CD4-positive, alpha-beta memory T cell (primary cell): ENCODE results near the gene FXYD5. TPM values are rescaled to one million over a fixed set of nuclear protein-coding genes. Genes with fewer than 3 reads are reported as not detected.
A peak's percentile ranks its signal among the peaks of the same experiment; 100 is the strongest.

Source experiments
- CTCF ChIA-PET: fragments of 350-600 bp; sonication (Branson Sonifier 250); formaldehyde crosslinking; loops from one replicate; lab custom pipeline; 2021; ENCODE audit warnings: inconsistent platforms; ENCODE audit not compliant: partially characterized antibody; lab: Charles Lee
- POLR2A ChIA-PET: fragments of 350-600 bp; sonication (Branson Sonifier 250); formaldehyde crosslinking; loops from one replicate; lab custom pipeline; 2021; ENCODE audit not compliant: partially characterized antibody; lab: Charles Lee
- DNase-seq, 5 donors: peaks; one replicate each; pipeline versions ENCODE4 v3.0.0 to v3.0.0-alpha.2; 2020 to 2022; ENCODE audit warnings: mixed read lengths in 1 of 5
- H3K27ac ChIP-seq: one replicate; pipeline ENCODE4 v1.7.0; 2013; ENCODE audit warnings: low read depth, low read length
- H3K27me3 ChIP-seq: 2 replicates; pipeline ENCODE4 v1.7.0; 2013; ENCODE audit warnings: mild to moderate bottlenecking, low read length, moderate library complexity; ENCODE audit not compliant: insufficient read depth
- H3K36me3 ChIP-seq: 2 replicates; pipeline ENCODE4 v1.7.0; 2013; ENCODE audit warnings: mild to moderate bottlenecking, low read length, moderate library complexity; ENCODE audit not compliant: insufficient read depth
- H3K4me1 ChIP-seq: 2 replicates; pipeline ENCODE4 v1.7.0; 2013; ENCODE audit warnings: mild to moderate bottlenecking, low read length, moderate library complexity; ENCODE audit not compliant: insufficient read depth
- H3K4me3 ChIP-seq, 2 donors: one replicate each; pipeline ENCODE4 v1.7.0; 2013; ENCODE audit warnings: low read length in 2 of 2, mild to moderate bottlenecking in 1 of 2
- H3K9me3 ChIP-seq, 2 donors: one replicate each; pipeline ENCODE4 v1.7.0; 2013; ENCODE audit warnings: low read length in 2 of 2, control low read depth in 1 of 2; ENCODE audit not compliant: control insufficient read depth in 1 of 2
- H3K27ac Mint-ChIP-seq, 7 donors: one replicate each; pipeline ENCODE4 v1.8.0; 2020 to 2021; ENCODE audit warnings: mixed read lengths in 7 of 7, mild to moderate bottlenecking in 6 of 7, inconsistent platforms in 3 of 7, moderate library complexity in 3 of 7
- H3K27me3 Mint-ChIP-seq, 2 donors: one replicate each; pipeline ENCODE4 v1.8.0; 2020 to 2021; ENCODE audit warnings: mixed read lengths in 2 of 2
- H3K36me3 Mint-ChIP-seq, 2 donors: one replicate each; pipeline ENCODE4 v1.8.0; 2020 to 2021; ENCODE audit warnings: mixed read lengths in 2 of 2, inconsistent platforms in 1 of 2, mild to moderate bottlenecking in 1 of 2
- H3K4me1 Mint-ChIP-seq, 4 donors: one replicate each; pipeline ENCODE4 v1.8.0; 2020 to 2021; ENCODE audit warnings: mixed read lengths in 4 of 4, mild to moderate bottlenecking in 1 of 4
- H3K4me3 Mint-ChIP-seq, 8 donors: one replicate each; pipeline ENCODE4 v1.8.0; 2020 to 2021; ENCODE audit warnings: mixed read lengths in 8 of 8, mild to moderate bottlenecking in 7 of 8, moderate library complexity in 6 of 8, inconsistent platforms in 3 of 8
- H3K9me3 Mint-ChIP-seq, 8 donors: one replicate each; pipeline ENCODE4 v1.8.0; 2020 to 2021; ENCODE audit warnings: mixed read lengths in 8 of 8, mild to moderate bottlenecking in 5 of 8, inconsistent platforms in 3 of 8, moderate library complexity in 1 of 8
- intact Hi-C: fragments of 100-400 bp; cut with micrococcal nuclease; formaldehyde crosslinking; loops from one replicate; pipeline ENCODE4 v1.15.1; 2023
- polyA plus RNA-seq, 2 donors: library from polyadenylated mRNA; unstranded; fragments of 300-500 nt; fragmentation: Illumina TruSeq; gene quantifications; one replicate each; pipeline ENCODE4 v1.2.3, GENCODE V29; 2021
- total RNA-seq, 2 experiments: library from RNA; stranded (reverse); gene quantifications; one replicate each; pipeline ENCODE4 v1.2.3, GENCODE V29; 2021

The FXYD5 gene
- total and polyA plus RNA-seq, 4 experiments from 2014 or later = 452 to 833 (median 479) TPM

DNA sequence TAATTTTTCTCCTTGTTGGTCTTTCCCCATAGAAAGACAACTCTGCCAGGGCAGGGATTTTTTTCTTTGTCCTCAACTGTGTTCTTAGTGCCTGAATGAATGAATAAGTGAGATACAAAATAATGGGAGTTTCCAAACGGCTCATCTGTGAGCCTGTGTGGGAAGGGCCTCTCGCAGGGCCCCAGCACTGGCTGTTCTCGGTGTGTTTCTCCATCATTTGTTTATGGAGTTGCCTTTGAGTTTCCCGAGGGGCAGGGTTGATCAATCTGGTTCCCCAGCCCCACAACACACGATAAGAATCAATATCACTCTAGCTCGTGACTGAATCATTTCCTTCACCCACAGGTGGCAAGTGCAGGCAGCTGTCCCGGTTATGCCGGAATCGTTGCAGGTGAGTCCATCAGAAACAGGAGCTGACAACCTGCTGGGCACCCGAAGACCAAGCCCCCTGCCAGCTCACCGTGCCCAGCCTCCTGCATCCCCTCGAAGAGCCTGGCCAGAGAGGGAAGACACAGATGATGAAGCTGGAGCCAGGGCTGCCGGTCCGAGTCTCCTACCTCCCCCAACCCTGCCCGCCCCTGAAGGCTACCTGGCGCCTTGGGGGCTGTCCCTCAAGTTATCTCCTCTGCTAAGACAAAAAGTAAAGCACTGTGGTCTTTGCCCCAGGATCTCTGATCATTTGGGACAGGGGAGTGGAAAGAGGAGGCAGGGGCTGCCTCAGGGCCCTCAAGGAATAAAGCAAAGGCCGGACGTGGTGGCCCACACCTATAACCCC is 14.9 kb downstream of the FXYD5 start:
- Histone ChIP-seq H3K4me1 (peaks cover 61% of the 10 kb centered on the region), H3K27me3 (no peaks in the 10 kb centered on the region), H3K27ac (no peak overlapping the region), H3K4me3 (no peak overlapping the region), H3K9me3 (peaks cover 0 to 8% of the 10 kb centered on the region in 2 donors), H3K36me3 (peaks cover 44% of the 10 kb centered on the region)
- ChIA-PET CTCF (interaction anchor here (0.5 to 1.6 kb wide), 3 partner anchors 11 to 66 kb away, joined by 3 to 4 read pairs (median 3); no protein-coding TSS in a partner anchor), POLR2A (interaction anchor here (0.8 to 16.0 kb wide), 5 partner anchors 10 to 78 kb away, joined by 3 to 140 read pairs (median 10); partner anchors contain the start of gene FXYD5)
- H3K27me3 Mint-ChIP-seq = no peaks in the 10 kb centered on the region
- peaks cover 30 to 81% (median 60%) of the 10 kb centered on the region in 4 donors for H3K4me1 Mint-ChIP-seq
- no peak for DNase-seq
- peaks cover 0 to 19% (median 11%) of the 10 kb centered on the region in 8 donors for H3K9me3 Mint-ChIP-seq
- H3K4me3 Mint-ChIP-seq = peak overlapping the region in 5 of 8 donors; percentile 15 to 71 (median 55)
- peaks cover 44 to 58% of the 10 kb centered on the region in 2 donors for H3K36me3 Mint-ChIP-seq
- peak overlapping the region; percentile 81 to 95 (median 89) for H3K27ac Mint-ChIP-seq
- intact Hi-C loops = no loop called here

DNA sequence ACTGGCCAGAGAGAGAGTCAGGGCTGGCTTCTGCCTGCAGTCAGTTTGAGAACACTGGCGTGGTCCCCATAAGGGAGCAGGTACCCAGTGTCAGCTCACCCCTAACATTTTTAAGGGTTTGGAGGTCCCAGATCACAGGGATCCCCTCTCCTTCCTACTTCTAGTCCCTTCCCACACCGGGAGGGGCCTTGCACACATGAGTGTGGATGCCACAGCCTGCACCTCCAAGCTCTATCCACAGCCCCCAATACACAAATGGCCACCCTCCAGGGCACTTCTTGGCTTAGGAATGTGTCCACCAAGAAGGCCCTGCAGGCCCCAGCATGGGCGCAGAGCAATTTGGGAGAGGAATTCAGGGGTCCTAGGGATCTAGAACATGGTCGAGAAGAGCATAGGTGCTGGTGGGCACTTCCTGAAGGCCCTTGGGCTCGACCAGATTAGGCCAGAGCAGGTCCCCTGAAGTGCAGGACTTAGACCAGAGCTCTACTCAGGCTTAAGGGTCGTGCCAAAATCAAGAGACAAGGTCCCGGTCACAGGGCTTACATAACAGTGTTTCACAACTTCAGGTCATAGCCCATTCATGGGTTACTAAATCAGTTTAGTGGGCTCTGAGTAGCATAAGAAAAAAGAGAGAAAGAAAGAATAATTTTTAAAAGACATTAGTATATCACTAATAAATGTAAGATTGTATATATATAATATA is 16.0 kb downstream of the FXYD5 start:
- CTCF ChIA-PET = interaction anchor here (1.6 kb wide), 1 partner anchor 12 kb away, joined by 3 read pairs; no protein-coding TSS in a partner anchor
- H3K27ac Mint-ChIP-seq = peak overlapping the region in 5 of 7 donors; percentile 48 to 84 (median 77)
- Histone ChIP-seq H3K27me3 (no peaks in the 10 kb centered on the region), H3K9me3 (peaks cover 0 to 8% of the 10 kb centered on the region in 2 donors), H3K36me3 (peaks cover 33% of the 10 kb centered on the region), H3K27ac (no peak overlapping the region), H3K4me1 (peaks cover 61% of the 10 kb centered on the region), H3K4me3 (no peak overlapping the region)
- no peak overlapping the region for H3K4me3 Mint-ChIP-seq
- POLR2A ChIA-PET = interaction anchor here (0.8 to 16.0 kb wide), 7 partner anchors 9 to 77 kb away, joined by 3 to 140 read pairs (median 10); partner anchors contain the start of gene FXYD5
- no peak for DNase-seq
- H3K27me3 Mint-ChIP-seq = no peaks in the 10 kb centered on the region
- peaks cover 0 to 12% (median 11%) of the 10 kb centered on the region in 8 donors for H3K9me3 Mint-ChIP-seq
- peaks cover 37 to 47% of the 10 kb centered on the region in 2 donors for H3K36me3 Mint-ChIP-seq
- peaks cover 31 to 83% (median 62%) of the 10 kb centered on the region in 4 donors for H3K4me1 Mint-ChIP-seq
- intact Hi-C loops = loop anchor here (5.0 kb wide), 1 partner anchor 37 kb away; no protein-coding TSS in a partner anchor

DNA sequence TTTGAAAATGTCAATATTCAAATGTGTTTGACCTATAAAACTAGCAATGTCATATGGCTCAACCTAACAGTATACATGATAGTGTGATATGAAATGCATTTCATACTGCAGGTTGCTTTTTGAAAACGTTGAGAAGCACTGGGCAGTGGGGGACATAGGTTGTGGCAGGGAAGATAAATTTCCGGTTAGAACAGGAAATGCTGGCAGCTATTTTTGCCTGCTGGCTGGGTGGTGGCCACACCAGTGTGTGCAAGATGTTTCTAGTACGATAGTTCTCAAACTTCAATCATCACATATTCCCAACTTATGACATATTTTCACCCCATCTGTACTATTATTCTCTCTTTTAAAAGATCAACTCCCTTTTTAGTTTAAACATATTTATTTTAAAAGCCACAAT is 17.2 kb downstream of the FXYD5 start:
- H3K27ac Mint-ChIP-seq = peak overlapping the region; percentile 74 to 93 (median 84)
- Histone ChIP-seq H3K9me3 (no peaks in the 10 kb centered on the region), H3K4me3 (no peak overlapping the region), H3K27me3 (no peaks in the 10 kb centered on the region), H3K4me1 (peaks cover 59% of the 10 kb centered on the region), H3K27ac (no peak overlapping the region), H3K36me3 (peaks cover 21% of the 10 kb centered on the region)
- DNase-seq = no peak
- H3K27me3 Mint-ChIP-seq = no peaks in the 10 kb centered on the region
- peaks cover 24 to 35% of the 10 kb centered on the region in 2 donors for H3K36me3 Mint-ChIP-seq
- POLR2A ChIA-PET = interaction anchor here (0.6 to 16.0 kb wide), 9 partner anchors 12 to 98 kb away, joined by 3 to 140 read pairs (median 7); partner anchors contain the start of genes FXYD5, FXYD7 and USF2
- CTCF ChIA-PET = interaction anchor here (1.2 to 1.4 kb wide), 4 partner anchors 17 to 47 kb away, joined by 3 to 6 read pairs (median 4); partner anchors contain the start of gene FXYD5
- peaks cover 28 to 80% (median 59%) of the 10 kb centered on the region in 4 donors for H3K4me1 Mint-ChIP-seq
- intact Hi-C loops = loop anchor here (1.0 to 5.0 kb wide), 2 partner anchors 21 to 36 kb away; no protein-coding TSS in a partner anchor
- H3K9me3 Mint-ChIP-seq = peaks cover 0 to 6% (median 0%) of the 10 kb centered on the region in 8 donors
- H3K4me3 Mint-ChIP-seq = peak overlapping the region in 5 of 8 donors; percentile 33 to 65 (median 55)

DNA sequence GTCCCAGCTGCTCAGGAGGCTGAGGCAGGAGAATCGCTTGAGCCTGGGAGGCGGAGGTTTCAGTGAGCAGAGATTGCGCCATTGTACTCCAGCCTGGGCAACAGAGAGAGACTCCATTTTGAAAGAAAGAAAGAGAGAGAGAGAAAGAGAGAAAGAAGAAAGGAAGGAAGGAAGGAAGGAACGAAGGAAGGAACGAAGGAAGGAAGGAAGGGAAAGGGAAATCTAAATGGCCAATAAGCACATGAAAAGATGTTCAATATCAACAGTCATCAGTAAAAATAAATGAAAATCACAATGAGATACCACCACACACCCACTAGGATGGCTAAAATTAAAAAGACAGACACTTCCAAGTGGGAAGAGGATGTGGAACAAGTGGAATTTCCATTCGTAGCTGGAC is 19.7 kb downstream of the FXYD5 start:
- ChIA-PET CTCF (no interaction called here), POLR2A (interaction anchor here (0.8 to 16.0 kb wide), 7 partner anchors 15 to 91 kb away, joined by 3 to 140 read pairs (median 5); partner anchors contain the start of gene FXYD5)
- Mint-ChIP-seq H3K4me3 (no peak overlapping the region), H3K27me3 (no peaks in the 10 kb centered on the region), H3K36me3 (peaks cover 12 to 15% of the 10 kb centered on the region in 2 donors), H3K4me1 (peaks cover 24 to 77% (median 51%) of the 10 kb centered on the region in 4 donors), H3K9me3 (peaks cover 0 to 8% (median 1%) of the 10 kb centered on the region in 8 donors), H3K27ac (peak overlapping the region in 3 of 7 donors; percentile 73 to 81 (median 79))
- Histone ChIP-seq H3K27me3 (no peaks in the 10 kb centered on the region), H3K27ac (no peak overlapping the region), H3K4me1 (peaks cover 39% of the 10 kb centered on the region), H3K9me3 (no peaks in the 10 kb centered on the region), H3K4me3 (no peak overlapping the region), H3K36me3 (peaks cover 15% of the 10 kb centered on the region)
- no peak for DNase-seq
- intact Hi-C loops = loop anchor here (5.0 kb wide), 1 partner anchor 33 kb away; no protein-coding TSS in a partner anchor

DNA sequence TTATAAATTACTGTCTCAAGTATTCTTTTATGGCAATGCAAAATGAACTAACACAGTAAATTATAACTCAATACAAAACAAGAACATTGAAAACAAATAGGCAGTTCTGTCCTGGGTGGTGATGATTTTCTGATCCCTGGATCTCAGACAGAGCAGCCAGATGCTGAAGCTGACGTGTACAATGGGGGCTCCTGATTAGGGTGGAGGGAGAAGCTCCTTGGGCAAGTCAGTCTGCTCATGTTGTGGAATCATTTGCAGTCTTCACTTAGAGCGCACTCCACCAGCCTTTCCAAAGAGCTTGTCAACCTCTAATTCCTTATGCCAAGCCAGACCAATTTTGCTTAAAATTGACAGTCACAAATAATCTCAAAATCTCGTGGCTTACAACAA is 21.6 kb downstream of the FXYD5 start:
- H3K36me3 Mint-ChIP-seq = peaks cover 4 to 11% of the 10 kb centered on the region in 2 donors
- DNase-seq = no peak
- Histone ChIP-seq H3K27me3 (no peaks in the 10 kb centered on the region), H3K27ac (no peak overlapping the region), H3K4me1 (peaks cover 47% of the 10 kb centered on the region), H3K4me3 (no peak overlapping the region), H3K36me3 (no peaks in the 10 kb centered on the region), H3K9me3 (no peaks in the 10 kb centered on the region)
- intact Hi-C loops = no loop called here
- ChIA-PET CTCF (interaction anchor here (1.2 kb wide), 1 partner anchor 18 kb away, joined by 4 read pairs; no protein-coding TSS in a partner anchor), POLR2A (interaction anchor here (16.0 kb wide), 1 partner anchor 18 kb away, joined by 140 read pairs; the partner anchor contains the start of gene FXYD5)
- H3K27me3 Mint-ChIP-seq = no peaks in the 10 kb centered on the region
- H3K4me3 Mint-ChIP-seq = peak overlapping the region in 1 of 8 donors; percentile 17
- peaks cover 0 to 6% (median 1%) of the 10 kb centered on the region in 8 donors for H3K9me3 Mint-ChIP-seq
- H3K4me1 Mint-ChIP-seq = peaks cover 30 to 80% (median 56%) of the 10 kb centered on the region in 4 donors
- peak overlapping the region in 4 of 7 donors; percentile 59 to 82 (median 70) for H3K27ac Mint-ChIP-seq

DNA sequence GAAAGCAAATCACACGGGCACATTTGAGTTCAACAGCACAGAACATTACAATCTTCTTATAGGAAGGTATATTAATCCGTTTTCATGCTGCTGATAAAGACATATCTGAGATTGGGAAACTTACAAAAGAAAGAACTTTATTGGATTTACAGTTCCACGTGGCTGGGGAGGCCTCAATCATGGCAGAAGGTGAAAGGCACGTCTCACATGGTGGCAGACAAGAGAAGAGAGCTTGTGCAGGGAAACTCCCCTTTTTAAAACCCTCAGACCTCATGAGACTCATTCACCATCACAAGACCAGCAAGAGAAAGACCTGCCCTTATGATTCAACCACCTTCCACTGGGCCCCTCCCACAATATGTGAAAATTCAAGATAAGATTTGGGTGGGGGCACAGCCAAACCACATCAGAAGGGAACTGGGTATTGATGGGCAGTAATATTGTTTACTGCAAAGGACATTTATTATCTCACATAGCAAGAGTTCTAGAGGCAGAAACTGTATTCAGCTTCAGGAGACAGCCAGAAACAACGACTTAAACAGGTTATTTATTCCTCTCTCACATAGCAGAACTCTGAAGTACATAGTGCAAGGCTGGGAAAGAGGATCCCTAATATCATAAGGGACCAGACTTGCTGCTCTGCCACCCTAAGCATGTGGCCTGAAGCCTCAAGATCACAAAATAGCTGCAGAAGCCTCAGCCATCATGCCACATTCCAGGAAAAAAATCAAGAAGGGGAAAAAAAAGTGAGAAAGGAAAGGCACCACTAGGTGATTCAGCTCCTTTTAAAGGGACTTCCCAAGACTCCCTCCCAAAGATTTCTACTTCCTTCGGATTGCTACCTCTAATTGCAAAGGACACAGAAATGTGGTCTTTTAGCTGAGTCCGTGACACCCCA is 23.1 kb downstream of the FXYD5 start:
- no peak for DNase-seq
- Mint-ChIP-seq H3K9me3 (peaks cover 0 to 6% (median 1%) of the 10 kb centered on the region in 8 donors), H3K4me1 (peaks cover 25 to 70% (median 47%) of the 10 kb centered on the region in 4 donors), H3K27ac (peak overlapping the region in 4 of 7 donors; percentile 5 to 78 (median 34)), H3K4me3 (peak overlapping the region in 1 of 8 donors; percentile 39), H3K36me3 (peaks cover 1 to 11% of the 10 kb centered on the region in 2 donors), H3K27me3 (no peaks in the 10 kb centered on the region)
- intact Hi-C loops = no loop called here
- ChIA-PET CTCF (no interaction called here), POLR2A (interaction anchor here (1.1 to 16.0 kb wide), 3 partner anchors 10 to 22 kb away, joined by 3 to 140 read pairs (median 3); partner anchors contain the start of gene FXYD5)
- peaks cover 32% of the 10 kb centered on the region for H3K4me1 ChIP-seq
- H3K27ac ChIP-seq = no peak overlapping the region
- H3K4me3 ChIP-seq = no peak overlapping the region
- no peaks in the 10 kb centered on the region for H3K27me3 ChIP-seq
- H3K9me3 ChIP-seq = no peaks in the 10 kb centered on the region
- no peaks in the 10 kb centered on the region for H3K36me3 ChIP-seq
